Fibroblast of skin of left biceps (primary cell): ENCODE measurements around the gene GHSR.

Experiments used
- DNase-seq, 2 experiments: peaks; one replicate each; pipeline ENCODE4 v3.0.0-alpha.2; 2013; ENCODE audit warnings: low read depth in 2 of 2

The GHSR gene

GRCh38 chr3:172437713-172438112 is 10.5 kb downstream of the GHSR start:
- DNase-seq = no peak

- no peak for DNase-seq
Observed at GRCh38 chr3:172415323-172415722, 32.9 kb downstream of the GHSR start.

GRCh38 chr3:172411478-172411947 is 36.7 kb downstream of the GHSR start:
- DNase-seq = no peak

GRCh38 chr3:172410702-172411477 is 37.4 kb downstream of the GHSR start:
- DNase-seq = no peak

GRCh38 chr3:172407872-172408271 is 40.4 kb downstream of the GHSR start:
- DNase-seq = no peak

GRCh38 chr3:172405914-172406313 is 42.3 kb downstream of the GHSR start:
- DNase-seq = no peak

GRCh38 chr3:172404237-172404962 is 43.9 kb downstream of the GHSR start:
- DNase-seq = no peak

GRCh38 chr3:172402892-172403643 is 45.2 kb downstream of the GHSR start:
- DNase-seq = no peak

GRCh38 chr3:172402090-172402489 is 46.2 kb downstream of the GHSR start:
- no peak for DNase-seq

- DNase-seq = no peak
Observed at GRCh38 chr3:172398484-172398883, 49.8 kb downstream of the GHSR start.

GRCh38 chr3:172397716-172398405 is 50.4 kb downstream of the GHSR start:
- no peak for DNase-seq

- DNase-seq = no peak
Observed at GRCh38 chr3:172396400-172396799, 51.9 kb downstream of the GHSR start.

GRCh38 chr3:172394692-172395091 is 53.6 kb downstream of the GHSR start:
- DNase-seq = no peak
